CD4-positive, alpha-beta T cell treated with Interleukin-1 beta for 1 hour (primary cell): ENCODE results near the gene EPAS1.

Experiments used
- DNase-seq, 2 donors: peaks; one replicate each; pipeline ENCODE4 v3.0.0-alpha.2; 2020 to 2022

The EPAS1 gene

GRCh38 chr2:46274586-46274985, 22.6 kb upstream of the EPAS1 start:
- no peak for DNase-seq

GRCh38 chr2:46275995-46276394, 21.2 kb upstream of the EPAS1 start:
- no peak for DNase-seq

GRCh38 chr2:46276642-46277041, 20.6 kb upstream of the EPAS1 start:
- DNase-seq: no peak

- DNase-seq: no peak
Measured at GRCh38 chr2:46277431-46278190, 19.6 kb upstream of the EPAS1 start.

GRCh38 chr2:46278952-46279351, 18.3 kb upstream of the EPAS1 start:
- DNase-seq: no peak

- no peak for DNase-seq
Measured at GRCh38 chr2:46281939-46282338, 15.3 kb upstream of the EPAS1 start.

GRCh38 chr2:46283693-46284092, 13.5 kb upstream of the EPAS1 start:
- DNase-seq: no peak

GRCh38 chr2:46284260-46284659, 12.9 kb upstream of the EPAS1 start:
- no peak for DNase-seq

- DNase-seq: no peak
Measured at GRCh38 chr2:46284796-46285195, 12.4 kb upstream of the EPAS1 start.

- DNase-seq: no peak
Measured at GRCh38 chr2:46286715-46287114, 10.5 kb upstream of the EPAS1 start.

- no peak for DNase-seq
Measured at GRCh38 chr2:46290078-46290477, 7.1 kb upstream of the EPAS1 start.

GRCh38 chr2:46293466-46293865, 3.7 kb upstream of the EPAS1 start:
- DNase-seq: no peak

- DNase-seq: peak; percentile 20 to 21
Measured at GRCh38 chr2:46294176-46294836, 2.9 kb upstream of the EPAS1 start.

- peak; percentile 8 to 19 for DNase-seq
Measured at GRCh38 chr2:46296216-46296839, 879 bp upstream of the EPAS1 start.

- peak; percentile 75 for DNase-seq
Measured at GRCh38 chr2:46297546-46298271, 502 bp downstream of the EPAS1 start.

- no peak for DNase-seq
Measured at GRCh38 chr2:46298272-46298521, 990 bp downstream of the EPAS1 start.

- DNase-seq: peak; percentile 11 to 22
Measured at GRCh38 chr2:46298522-46299353, 1.5 kb downstream of the EPAS1 start.

- DNase-seq: peak; percentile 6 to 19
Measured at GRCh38 chr2:46299365-46300263, 2.4 kb downstream of the EPAS1 start.

GRCh38 chr2:46300406-46300832, 3.2 kb downstream of the EPAS1 start:
- no peak for DNase-seq

GRCh38 chr2:46302005-46302695, 4.9 kb downstream of the EPAS1 start:
- DNase-seq: no peak

- no peak for DNase-seq
Measured at GRCh38 chr2:46303233-46303632, 6.0 kb downstream of the EPAS1 start.
